HEK293T (cell line): ENCODE measurements around the gene MPO.

Experiments
- CTCF ChIA-PET: fragments of 350-600 bp; formaldehyde crosslinking; extraction: SDS; loops from one replicate; lab custom pipeline; 2021; ENCODE audit warnings: antibody characterized with exemption, inconsistent platforms; lab: Yijun Ruan, JAX
- POLR2A ChIA-PET: fragments of 350-600 bp; formaldehyde crosslinking; extraction: SDS; loops from one replicate; lab custom pipeline; 2020; ENCODE audit warnings: antibody characterized with exemption, inconsistent platforms; lab: Yijun Ruan, JAX
- DNase-seq: peaks from one replicate; pipeline ENCODE4 v3.0.0; 2012; ENCODE audit warnings: mixed read lengths; ENCODE audit errors: extremely low spot score
- ARNT ChIP-seq: fragments of 450-650 bp; IDR thresholded peaks from 2 replicates; pipeline ENCODE4 v1.6.1; 2017; ENCODE audit warnings: mild to moderate bottlenecking
- BHLHE40 ChIP-seq: fragments of 450-650 bp; IDR thresholded peaks from 2 replicates; pipeline ENCODE4 v1.6.1; 2016; ENCODE audit warnings: mild to moderate bottlenecking, moderate library complexity, borderline replicate concordance
- CTBP1 ChIP-seq: fragments of 450-650 bp; IDR thresholded peaks from 2 replicates; pipeline ENCODE4 v1.6.1; 2016; ENCODE audit warnings: borderline replicate concordance
- ELF4 ChIP-seq: fragments of 450-650 bp; IDR thresholded peaks from 2 replicates; pipeline ENCODE4 v1.6.1; 2017; ENCODE audit warnings: antibody characterized with exemption
- FOXA1 ChIP-seq: fragments of 450-650 bp; IDR thresholded peaks from 2 replicates; pipeline ENCODE4 v1.6.1; 2016; ENCODE audit warnings: mild to moderate bottlenecking
- FOXK2 ChIP-seq: fragments of 450-650 bp; IDR thresholded peaks from 2 replicates; pipeline ENCODE4 v1.6.1; 2016; ENCODE audit warnings: mild to moderate bottlenecking
- FOXM1 ChIP-seq: fragments of 450-650 bp; IDR thresholded peaks from 2 replicates; pipeline ENCODE4 v1.6.1; 2017; ENCODE audit warnings: mild to moderate bottlenecking, borderline replicate concordance
- HDGF ChIP-seq: fragments of 450-650 bp; IDR thresholded peaks from 2 replicates; pipeline ENCODE4 v1.6.1; 2017; ENCODE audit warnings: antibody characterized with exemption, borderline replicate concordance
- L3MBTL2 ChIP-seq: fragments of 450-650 bp; conservative IDR thresholded peaks from 2 replicates; pipeline ENCODE4 v1.6.1; 2016; ENCODE audit warnings: mild to moderate bottlenecking
- LEF1 ChIP-seq: fragments of 450-650 bp; IDR thresholded peaks from 2 replicates; pipeline ENCODE4 v1.6.1; 2017; ENCODE audit warnings: mild to moderate bottlenecking, borderline replicate concordance
- NFRKB ChIP-seq: fragments of 450-650 bp; IDR thresholded peaks from 2 replicates; pipeline ENCODE4 v1.6.1; 2016; ENCODE audit warnings: mild to moderate bottlenecking, moderate library complexity
- SP1 ChIP-seq: fragments of 450-650 bp; IDR thresholded peaks from 2 replicates; pipeline ENCODE4 v1.6.1; 2017
- SUZ12 ChIP-seq: fragments of 450-650 bp; IDR thresholded peaks from 2 replicates; pipeline ENCODE4 v1.6.1; 2016; ENCODE audit warnings: mild to moderate bottlenecking
- TARDBP ChIP-seq: fragments of 450-650 bp; IDR thresholded peaks from 2 replicates; pipeline ENCODE4 v1.6.1; 2016
- ZNF384 ChIP-seq: fragments of 450-650 bp; IDR thresholded peaks from 2 replicates; pipeline ENCODE4 v1.6.1; 2016
- TF ChIP-seq, protein P1 (sequence below): fragments of 450-650 bp; IDR thresholded peaks from 2 replicates; pipeline ENCODE4 v1.6.1; 2016

The MPO gene

DNA sequence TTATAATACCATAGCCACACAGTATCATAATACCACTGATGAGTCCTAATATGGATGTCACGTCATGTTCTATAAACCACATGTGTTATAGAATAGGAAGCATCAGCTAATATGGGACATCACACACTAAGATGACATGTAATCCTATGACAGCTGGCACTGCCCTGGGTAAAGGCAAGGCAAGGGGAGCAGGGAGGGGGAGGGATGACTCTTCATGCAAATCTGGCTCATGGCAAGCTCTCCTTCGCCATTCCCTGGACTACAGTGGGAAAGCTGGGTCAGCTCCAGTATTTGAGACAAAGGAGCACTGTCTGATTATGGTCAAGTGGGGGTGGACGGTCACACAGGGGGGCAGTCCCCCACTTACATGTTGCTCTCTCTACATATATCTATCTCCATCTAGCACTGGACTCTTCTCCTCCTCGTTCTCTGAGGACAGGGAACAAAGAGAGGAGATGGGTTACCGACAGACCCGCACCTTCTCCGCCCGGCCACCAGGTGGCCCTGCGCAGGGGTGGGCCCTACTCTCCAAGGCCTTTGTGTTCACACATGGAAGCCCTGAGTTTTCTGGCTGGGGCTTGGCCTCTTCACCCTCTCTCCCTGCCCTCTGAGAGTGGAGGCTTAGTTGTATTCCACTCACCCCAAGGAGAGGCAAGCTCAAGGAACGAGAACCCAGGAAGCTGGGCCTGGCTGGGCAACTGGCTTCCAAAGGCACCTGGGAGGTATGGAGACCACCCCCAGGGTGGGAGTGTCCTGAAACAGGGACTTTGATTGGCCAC, 23.4 kb upstream of the MPO start:
- TF ChIP-seq HDGF (no peak), L3MBTL2 (no peak), BHLHE40 (no peak), SUZ12 (no peak), NFRKB (no peak)
- ChIA-PET POLR2A (interaction anchor here (0.8 to 1.2 kb wide), 3 partner anchors 48 to 113 kb away, joined by 3 to 5 read pairs (median 4); partner anchors contain the start of genes RNF43 and SUPT4H1), CTCF (interaction anchor here (0.5 to 2.9 kb wide), 16 partner anchors 8 to 862 kb away, joined by 3 to 17 read pairs (median 3); partner anchors contain the start of gene RNF43)
- DNase-seq = peak; percentile 92

DNA sequence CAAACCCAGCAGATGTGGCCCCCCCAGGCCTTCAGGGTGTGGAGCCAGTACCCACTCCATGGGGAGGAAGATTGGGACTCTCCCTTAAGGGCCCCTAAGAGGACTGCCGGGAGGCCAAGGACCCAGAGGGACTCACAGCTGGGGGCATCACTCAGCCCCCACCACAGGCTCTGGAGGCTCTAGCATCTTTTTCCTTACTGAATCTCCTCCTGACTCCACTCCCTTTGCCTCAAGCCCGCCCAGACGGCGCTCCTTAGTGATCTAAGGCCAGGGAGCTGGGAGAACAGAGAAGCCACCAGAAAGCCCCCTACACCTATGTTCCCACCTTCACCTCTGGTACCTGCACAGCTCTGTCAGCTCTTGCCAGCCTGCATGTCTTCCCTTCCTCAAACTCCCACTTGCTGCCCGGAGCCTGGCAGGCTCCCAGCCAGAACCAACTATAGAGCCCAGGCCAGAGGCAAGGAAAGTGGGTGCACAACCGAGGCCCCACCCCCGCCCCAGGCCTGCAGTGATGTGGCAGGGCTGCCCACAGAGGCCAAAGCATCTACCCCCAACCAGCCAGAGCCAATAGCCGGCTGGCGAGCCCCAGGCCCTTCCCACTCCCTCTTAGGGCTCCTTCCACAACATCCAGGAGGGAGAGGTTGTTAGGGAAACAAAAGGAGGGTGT, 22.3 kb upstream of the MPO start:
- POLR2A ChIA-PET = no interaction called here
- CTCF ChIA-PET = interaction anchor here (0.6 to 1.7 kb wide), 3 partner anchors 9 to 231 kb away, joined by 3 to 5 read pairs (median 3); no protein-coding TSS in a partner anchor
- TF ChIP-seq ZNF384 (no peak), FOXK2 (no peak)
- DNase-seq = no peak

DNA sequence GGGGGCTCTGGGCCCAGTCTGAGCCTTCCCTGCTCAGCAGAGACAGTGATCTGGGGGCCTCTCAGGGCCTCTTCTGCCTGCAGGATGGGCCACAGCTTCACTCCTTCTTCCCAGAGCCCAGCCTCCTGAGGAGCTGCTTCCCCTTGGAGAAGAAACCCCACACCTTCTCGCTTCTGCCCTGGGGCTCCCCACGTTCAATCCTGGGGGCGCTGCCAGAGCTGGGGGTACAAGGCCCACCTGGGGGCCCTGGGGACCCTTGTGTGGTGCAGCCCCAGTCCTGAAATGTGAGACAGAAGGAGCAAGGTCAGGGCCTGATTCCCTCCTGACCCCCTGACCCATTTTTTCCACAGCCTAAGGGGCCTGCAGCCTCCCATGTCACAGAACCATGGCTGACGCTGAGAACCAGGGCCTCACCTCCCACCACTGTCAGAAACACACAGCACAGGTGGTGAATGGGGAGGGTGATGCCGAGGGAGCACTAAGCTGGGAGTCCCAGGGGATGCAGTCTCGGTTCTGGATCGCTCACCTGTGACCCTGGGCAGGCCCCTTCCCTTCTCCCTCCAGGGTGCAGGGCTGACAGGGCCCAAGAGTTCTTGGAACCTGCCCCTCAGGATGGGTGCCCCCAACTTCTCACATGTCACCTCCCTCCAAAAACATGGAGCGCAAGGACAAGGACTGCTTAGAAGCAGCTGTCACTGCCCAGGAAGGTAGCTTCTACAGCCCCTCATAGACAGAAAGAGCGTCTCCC, 21.6 kb upstream of the MPO start:
- ChIA-PET CTCF (interaction anchor here (0.6 to 1.3 kb wide), 3 partner anchors 15 to 326 kb away, joined by 3 read pairs; no protein-coding TSS in a partner anchor), POLR2A (interaction anchor here (0.8 kb wide), 1 partner anchor 50 kb away, joined by 3 read pairs; the partner anchor contains the start of gene SUPT4H1)
- TF ChIP-seq BHLHE40 (no peak), FOXA1 (no peak), ELF4 (no peak), CTBP1 (no peak), ZNF384 (no peak), NFRKB (no peak), FOXK2 (no peak), L3MBTL2 (no peak), HDGF (no peak), TARDBP (no peak), LEF1 (no peak), SP1 (no peak)
- TF ChIP-seq, protein P1, sequence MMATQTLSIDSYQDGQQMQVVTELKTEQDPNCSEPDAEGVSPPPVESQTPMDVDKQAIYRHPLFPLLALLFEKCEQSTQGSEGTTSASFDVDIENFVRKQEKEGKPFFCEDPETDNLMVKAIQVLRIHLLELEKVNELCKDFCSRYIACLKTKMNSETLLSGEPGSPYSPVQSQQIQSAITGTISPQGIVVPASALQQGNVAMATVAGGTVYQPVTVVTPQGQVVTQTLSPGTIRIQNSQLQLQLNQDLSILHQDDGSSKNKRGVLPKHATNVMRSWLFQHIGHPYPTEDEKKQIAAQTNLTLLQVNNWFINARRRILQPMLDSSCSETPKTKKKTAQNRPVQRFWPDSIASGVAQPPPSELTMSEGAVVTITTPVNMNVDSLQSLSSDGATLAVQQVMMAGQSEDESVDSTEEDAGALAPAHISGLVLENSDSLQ = no peak
- DNase-seq = no peak

DNA sequence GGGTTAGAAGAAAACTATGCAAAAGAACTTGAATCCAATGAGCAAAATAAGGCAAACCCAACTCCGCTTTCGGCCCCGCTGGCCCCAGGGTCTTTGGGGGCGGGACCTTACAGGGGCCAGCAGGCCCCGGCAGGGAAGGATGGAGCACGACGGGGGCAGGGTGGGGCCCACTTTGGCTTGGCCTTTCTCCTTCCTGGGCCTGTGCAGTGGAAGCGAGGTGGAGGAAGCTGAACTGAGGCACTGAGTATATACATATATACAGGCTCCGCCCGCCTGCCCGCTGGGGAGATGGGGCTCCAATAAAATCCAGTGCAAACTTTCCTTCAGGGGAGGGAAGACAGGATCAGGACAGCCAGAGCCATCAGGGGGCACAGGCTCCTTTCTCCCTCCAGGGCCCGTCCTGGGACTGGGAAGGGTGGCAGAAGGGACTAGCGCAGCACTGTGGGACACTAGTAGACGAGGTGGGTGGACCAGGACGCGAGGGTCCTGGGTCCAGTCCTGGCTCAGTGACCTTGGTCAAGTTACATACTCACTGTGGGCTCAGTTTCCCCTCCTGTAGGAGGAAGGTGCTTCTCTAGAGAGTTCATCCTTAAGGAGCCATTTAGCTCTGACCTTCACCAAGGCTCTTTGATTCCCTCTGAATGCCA, 20.9 kb upstream of the MPO start:
- POLR2A ChIA-PET = interaction anchor here (0.8 kb wide), 1 partner anchor 51 kb away, joined by 3 read pairs; the partner anchor contains the start of gene SUPT4H1

DNA sequence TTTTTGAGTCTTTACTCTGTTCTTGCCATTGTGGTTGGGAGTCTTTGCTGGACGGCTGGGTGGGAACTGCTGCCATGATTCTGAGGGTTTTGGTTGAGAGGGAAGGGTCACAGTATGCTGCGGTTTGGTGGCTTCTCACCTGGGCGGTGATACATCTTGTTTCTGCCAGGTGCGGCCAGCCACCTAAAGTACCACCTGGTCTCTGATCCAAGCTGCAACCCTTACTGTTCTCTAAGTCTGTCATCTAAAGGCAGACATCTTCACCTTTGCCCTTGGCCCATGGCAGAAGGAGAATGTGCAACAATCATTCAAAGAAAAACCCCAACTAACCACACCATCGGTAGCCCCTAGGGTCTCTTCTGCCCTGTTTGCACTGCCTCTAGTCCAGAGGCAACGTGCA, 19.6 kb upstream of the MPO start:
- CTCF ChIA-PET = interaction anchor here (1.3 kb wide), 1 partner anchor 17 kb away, joined by 5 read pairs; no protein-coding TSS in a partner anchor
- TF ChIP-seq SUZ12 = no peak
- DNase-seq = no peak
- POLR2A ChIA-PET = no interaction called here

More for the DNA sequence above, 20.9 kb upstream of the MPO start:
- CTCF ChIA-PET = interaction anchor here (0.6 to 1.3 kb wide), 3 partner anchors 16 to 326 kb away, joined by 3 to 5 read pairs (median 3); no protein-coding TSS in a partner anchor
- TF ChIP-seq TARDBP = no peak
- TF ChIP-seq SP1 = no peak
- no peak for TF ChIP-seq L3MBTL2
- DNase-seq = no peak

DNA sequence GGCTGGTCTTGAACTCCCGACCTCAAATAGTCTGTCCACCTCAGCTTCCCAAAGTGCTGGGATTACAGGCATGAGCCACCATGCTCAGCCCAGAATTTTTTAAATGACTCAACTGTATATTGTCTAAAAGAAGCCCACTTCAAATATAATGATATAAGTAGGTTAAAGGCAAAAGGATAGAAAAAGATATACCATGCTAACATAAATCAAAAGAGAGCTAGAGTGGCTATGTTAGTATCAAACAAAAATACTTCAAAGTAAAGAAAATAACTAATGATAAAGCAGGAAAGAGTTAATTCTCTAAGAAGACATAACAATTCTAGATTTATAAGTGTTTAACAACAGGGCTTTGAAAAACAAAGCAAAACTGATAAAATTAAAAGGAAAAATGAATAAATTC, 13.3 kb upstream of the MPO start:
- no peak for DNase-seq
- ChIA-PET CTCF (interaction anchor here (1.0 kb wide), 1 partner anchor 10 kb away, joined by 3 read pairs; no protein-coding TSS in a partner anchor), POLR2A (interaction anchor here (0.5 kb wide), 1 partner anchor 46 kb away, joined by 3 read pairs; no protein-coding TSS in a partner anchor)
- TF ChIP-seq BHLHE40 = no peak
- no peak for TF ChIP-seq LEF1
- TF ChIP-seq SUZ12 = no peak
- TF ChIP-seq SP1 = no peak

DNA sequence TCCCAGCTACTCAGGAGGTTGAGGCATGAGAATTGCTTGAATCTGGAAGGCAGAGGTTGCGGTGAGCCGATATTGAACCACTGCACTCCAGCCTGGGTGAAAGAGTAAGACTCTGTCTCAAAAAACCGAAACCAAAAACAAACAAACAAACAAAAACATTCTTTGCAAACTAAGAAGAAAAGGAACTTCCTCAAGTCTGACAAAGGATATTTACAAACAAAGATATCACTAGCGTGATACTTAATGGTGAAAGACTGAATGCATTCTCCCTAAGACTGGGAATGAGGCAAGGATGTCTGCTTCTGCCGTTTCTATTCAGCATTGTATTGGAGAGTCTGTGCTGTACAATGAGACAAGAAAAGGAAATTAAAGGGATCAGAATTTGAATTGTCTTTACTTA, 10.5 kb upstream of the MPO start:
- DNase-seq = no peak
- TF ChIP-seq FOXM1 (no peak), FOXK2 (no peak), ELF4 (no peak), L3MBTL2 (no peak), LEF1 (no peak), CTBP1 (no peak), HDGF (no peak), SUZ12 (no peak), ZNF384 (no peak), FOXA1 (no peak), SP1 (no peak), NFRKB (no peak), BHLHE40 (no peak), TARDBP (no peak), ARNT (no peak)
- TF ChIP-seq, protein P1 = no peak
- CTCF ChIA-PET = interaction anchor here (1.2 kb wide), 1 partner anchor 26 kb away, joined by 3 read pairs; no protein-coding TSS in a partner anchor
- POLR2A ChIA-PET = no interaction called here
